Measurements from ENCODE around the gene HMCN2. TPM values are rescaled to one million over a fixed set of nuclear protein-coding genes. Genes with fewer than 3 reads are reported as not detected.
"Not testable (repeated sequence)": the region's sequence is repeated elsewhere in the genome, so short reads cannot be mapped to it uniquely, and the experiment has no call there.

The HMCN2 gene
- total RNA-seq, 1 donor: under 0.01 TPM

DNA sequence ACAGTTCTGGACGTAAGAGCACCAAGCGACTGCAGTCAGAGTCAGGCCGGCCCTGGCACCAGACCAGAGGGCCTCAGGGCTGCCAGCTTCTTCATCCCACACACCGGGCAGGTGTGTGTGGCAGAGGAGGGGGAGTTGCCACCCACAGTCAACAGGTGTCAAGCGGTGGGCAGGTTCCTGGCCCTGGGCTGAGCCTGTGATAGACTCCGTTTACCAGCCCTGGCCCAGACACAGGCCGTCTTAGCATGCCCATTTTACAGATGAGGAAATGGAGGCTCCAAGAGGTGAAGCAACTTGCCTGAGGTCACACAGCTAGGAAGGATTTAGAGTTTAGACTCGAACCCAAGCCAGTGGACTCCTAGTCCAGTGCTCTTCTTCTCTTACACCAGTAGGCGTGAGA is 71.8 kb downstream of the HMCN2 start:
- peaks cover 4% of the 10 kb centered on the region for H4K20me1 ChIP-seq (ENCODE audit: insufficient read depth, low read length)
- no peaks in the 10 kb centered on the region for H3K79me2 ChIP-seq (ENCODE audit: insufficient read depth, low read length)
- no peak overlapping the region for H3K4me2 ChIP-seq (ENCODE audit: insufficient read depth, low read length)
- no peaks in the 10 kb centered on the region for H3K4me1 ChIP-seq (ENCODE audit: insufficient read depth, low read length)
- H3K9me3 ChIP-seq (ENCODE audit: low read depth, low read length): no peaks in the 10 kb centered on the region
- H3K27me3 ChIP-seq (ENCODE audit: insufficient read depth, low read length): peaks cover 12% of the 10 kb centered on the region
- no peak for TF ChIP-seq CTCF (IDR thresholded peaks at IDR 0.05; ENCODE audit: extremely low read depth, low read depth, low read length)
- H2AFZ ChIP-seq (ENCODE audit: low read length): no peak overlapping the region
- no peak overlapping the region for H3K27ac ChIP-seq (ENCODE audit: low read depth, low read length)
- no peak for DNase-seq (ENCODE audit: insufficient read length, low spot score, missing footprints)
- no peaks in the 10 kb centered on the region for H3K36me3 ChIP-seq (ENCODE audit: insufficient read depth, low read length)
- H3K4me3 ChIP-seq (ENCODE audit: insufficient read depth, low read length): no peak overlapping the region

- H3K4me3 ChIP-seq (ENCODE audit: insufficient read depth, low read length): no peak overlapping the region
- peaks cover 12% of the 10 kb centered on the region for H3K27me3 ChIP-seq (ENCODE audit: insufficient read depth, low read length)
- no peak overlapping the region for H2AFZ ChIP-seq (ENCODE audit: low read length)
- H3K79me2 ChIP-seq (ENCODE audit: insufficient read depth, low read length): no peaks in the 10 kb centered on the region
- no peaks in the 10 kb centered on the region for H3K9me3 ChIP-seq (ENCODE audit: low read depth, low read length)
- H3K27ac ChIP-seq (ENCODE audit: low read depth, low read length): no peak overlapping the region
- no peaks in the 10 kb centered on the region for H3K36me3 ChIP-seq (ENCODE audit: insufficient read depth, low read length)
- TF ChIP-seq CTCF (IDR thresholded peaks at IDR 0.05; ENCODE audit: extremely low read depth, low read depth, low read length): no peak
- no peaks in the 10 kb centered on the region for H3K4me1 ChIP-seq (ENCODE audit: insufficient read depth, low read length)
- H4K20me1 ChIP-seq (ENCODE audit: insufficient read depth, low read length): peaks cover 4% of the 10 kb centered on the region
- DNase-seq (ENCODE audit: insufficient read length, low spot score, missing footprints): no peak
- no peak overlapping the region for H3K4me2 ChIP-seq (ENCODE audit: insufficient read depth, low read length)
Observed at GRCh38 chr9:130337784-130338380, 72.3 kb downstream of the HMCN2 start.

DNA sequence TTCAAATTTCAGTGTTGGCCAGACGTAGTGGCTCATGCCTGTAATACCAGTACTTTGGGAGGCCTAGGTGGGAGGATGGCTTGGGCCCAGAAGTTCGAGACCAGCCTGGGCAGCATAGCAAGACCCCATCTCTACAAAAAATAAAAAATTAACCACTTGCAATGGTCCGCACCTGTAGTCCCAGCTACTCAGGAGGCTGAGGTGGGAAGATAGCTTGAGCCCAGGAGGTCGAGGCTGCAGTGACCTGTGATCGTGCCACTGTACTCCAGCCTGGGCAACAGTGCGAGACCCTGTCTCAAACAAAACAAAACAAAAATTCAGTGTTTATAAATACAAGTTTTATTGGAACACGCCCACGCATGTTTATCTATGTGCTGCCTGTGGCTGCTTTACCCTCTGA is 73.3 kb downstream of the HMCN2 start:
- H3K4me1 ChIP-seq (ENCODE audit: insufficient read depth, low read length); H3K36me3 ChIP-seq (ENCODE audit: insufficient read depth, low read length); H3K9me3 ChIP-seq (ENCODE audit: low read depth, low read length); H3K27ac ChIP-seq (ENCODE audit: low read depth, low read length); DNase-seq (ENCODE audit: insufficient read length, low spot score, missing footprints); H3K4me2 ChIP-seq (ENCODE audit: insufficient read depth, low read length); H2AFZ ChIP-seq (ENCODE audit: low read length); H3K79me2 ChIP-seq (ENCODE audit: insufficient read depth, low read length); H4K20me1 ChIP-seq (ENCODE audit: insufficient read depth, low read length); H3K4me3 ChIP-seq (ENCODE audit: insufficient read depth, low read length): not testable (repeated sequence)
- H3K27me3 ChIP-seq (ENCODE audit: insufficient read depth, low read length): peaks cover 11% of the 10 kb centered on the region

DNA sequence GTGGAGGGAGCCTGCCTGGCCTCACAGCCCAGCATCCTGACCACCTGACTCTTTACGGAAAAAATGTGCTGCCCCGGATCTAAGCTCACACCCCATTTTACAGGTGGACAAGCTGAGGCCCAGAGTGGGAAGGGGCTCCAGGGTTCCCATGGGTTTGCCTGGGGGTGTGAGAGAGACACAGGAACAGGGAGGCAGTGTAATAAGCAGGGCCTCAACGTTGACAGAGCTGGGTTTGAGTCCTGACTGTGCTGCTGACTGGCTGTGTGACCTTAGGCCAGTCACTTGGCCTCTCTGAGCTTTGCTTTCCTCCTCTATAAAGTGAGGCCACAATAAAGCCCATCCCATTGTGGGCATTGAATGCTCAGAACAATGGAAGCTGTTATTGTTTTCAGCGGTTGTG is 73.7 kb downstream of the HMCN2 start:
- no peak for DNase-seq (ENCODE audit: insufficient read length, low spot score, missing footprints)
- no peak for TF ChIP-seq CTCF (IDR thresholded peaks at IDR 0.05; ENCODE audit: extremely low read depth, low read depth, low read length)
- no peak overlapping the region for H3K27ac ChIP-seq (ENCODE audit: low read depth, low read length)
- H3K4me2 ChIP-seq (ENCODE audit: insufficient read depth, low read length): no peak overlapping the region
- H2AFZ ChIP-seq (ENCODE audit: low read length): no peak overlapping the region
- no peaks in the 10 kb centered on the region for H3K9me3 ChIP-seq (ENCODE audit: low read depth, low read length)
- peaks cover 7% of the 10 kb centered on the region for H3K27me3 ChIP-seq (ENCODE audit: insufficient read depth, low read length)
- H3K36me3 ChIP-seq (ENCODE audit: insufficient read depth, low read length): no peaks in the 10 kb centered on the region
- H3K4me3 ChIP-seq (ENCODE audit: insufficient read depth, low read length): no peak overlapping the region
- H3K4me1 ChIP-seq (ENCODE audit: insufficient read depth, low read length): no peaks in the 10 kb centered on the region
- no peaks in the 10 kb centered on the region for H4K20me1 ChIP-seq (ENCODE audit: insufficient read depth, low read length)
- no peaks in the 10 kb centered on the region for H3K79me2 ChIP-seq (ENCODE audit: insufficient read depth, low read length)
